HG03439 (cell line): ENCODE results near the gene CERS5.
"Not testable (repeated sequence)": the region's sequence is repeated elsewhere in the genome, so short reads cannot be mapped to it uniquely, and the experiment has no call there.

Experiments
- ATAC-seq: cut with Tn5 transposase; IDR thresholded peaks from one replicate; pipeline ENCODE4 v1.9.1; 2021; ENCODE audit warnings: mild to moderate bottlenecking, moderate library complexity; ENCODE audit not compliant: unreplicated experiment

CERS5 gene

GRCh38 chr12:50187084-50187900 lies 20.1 kb upstream of the CERS5 start:
- peak; percentile 69 for ATAC-seq

- no peak for ATAC-seq
Observed at GRCh38 chr12:50186681-50187080, 19.5 kb upstream of the CERS5 start.

GRCh38 chr12:50185970-50186663 lies 18.9 kb upstream of the CERS5 start:
- no peak for ATAC-seq

GRCh38 chr12:50185301-50185895 lies 18.2 kb upstream of the CERS5 start:
- no peak for ATAC-seq

GRCh38 chr12:50184261-50184660 lies 17.1 kb upstream of the CERS5 start:
- no peak for ATAC-seq

GRCh38 chr12:50182461-50182860 lies 15.3 kb upstream of the CERS5 start:
- no peak for ATAC-seq

GRCh38 chr12:50181691-50182090 lies 14.5 kb upstream of the CERS5 start:
- ATAC-seq = no peak

- ATAC-seq = no peak
Observed at GRCh38 chr12:50175716-50176026, 8.5 kb upstream of the CERS5 start.

- ATAC-seq = no peak
Observed at GRCh38 chr12:50174971-50175715, 8.0 kb upstream of the CERS5 start.

GRCh38 chr12:50166799-50167048 lies 445 bp downstream of the CERS5 start:
- ATAC-seq = no peak

GRCh38 chr12:50164963-50165362 lies 2.2 kb downstream of the CERS5 start:
- no peak for ATAC-seq

GRCh38 chr12:50162230-50162629 lies 4.9 kb downstream of the CERS5 start:
- no peak for ATAC-seq

- ATAC-seq = no peak
Observed at GRCh38 chr12:50160643-50161042, 6.5 kb downstream of the CERS5 start.

GRCh38 chr12:50157259-50157658 lies 9.9 kb downstream of the CERS5 start:
- no peak for ATAC-seq

GRCh38 chr12:50156641-50157040 lies 10.5 kb downstream of the CERS5 start:
- ATAC-seq = no peak

GRCh38 chr12:50154947-50155346 lies 12.2 kb downstream of the CERS5 start:
- not testable (repeated sequence) for ATAC-seq

- no peak for ATAC-seq
Observed at GRCh38 chr12:50151047-50151687, 16.0 kb downstream of the CERS5 start.

GRCh38 chr12:50149311-50149710 lies 17.9 kb downstream of the CERS5 start:
- ATAC-seq = no peak

- not testable (repeated sequence) for ATAC-seq
Observed at GRCh38 chr12:50148011-50148410, 19.2 kb downstream of the CERS5 start.

GRCh38 chr12:50147281-50147680 lies 19.9 kb downstream of the CERS5 start:
- ATAC-seq = no peak

GRCh38 chr12:50145439-50145838 lies 21.7 kb downstream of the CERS5 start:
- ATAC-seq = no peak
